ENCODE measurements around the gene PQBP1.

DNA sequence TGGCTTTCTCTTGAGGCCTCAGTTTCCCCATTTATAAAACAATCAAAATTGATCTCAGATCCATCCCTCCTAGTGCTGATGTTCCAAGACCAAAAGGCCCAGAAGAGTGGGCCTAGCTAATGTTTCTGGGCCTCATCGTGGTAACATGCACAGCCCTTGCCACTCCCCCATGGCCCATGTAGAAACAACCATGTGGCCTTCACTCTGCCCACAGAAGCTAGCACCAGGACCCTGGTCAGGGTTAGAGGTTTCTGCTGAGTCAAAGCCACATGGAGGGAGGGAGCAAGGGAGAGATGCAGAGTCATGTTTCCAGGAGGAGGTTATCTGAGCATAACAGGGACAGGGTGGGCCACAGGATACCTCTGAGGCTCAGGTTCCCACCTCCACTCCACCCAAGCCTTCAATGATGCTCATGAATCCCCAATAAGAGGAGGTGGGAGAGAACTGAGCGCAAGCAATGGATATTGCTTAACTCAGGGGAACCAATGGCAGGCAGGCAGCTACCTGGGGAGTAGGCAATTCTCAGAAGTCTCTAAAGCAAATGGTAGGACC is 42.8 kb downstream of the PQBP1 start:
- no peak for TF ChIP-seq CTCF (conservative IDR thresholded peaks at IDR 0.05; ENCODE audit: low read depth, low read length)
- no peak for TF ChIP-seq EZH2 (IDR thresholded peaks at IDR 0.05; ENCODE audit: borderline replicate concordance, low read depth, low read length, poor library complexity, severe bottlenecking)
